GM11168 (cell line): ENCODE results near the gene SOHLH1.

Source experiments
- in situ Hi-C: fragments of 300-500 bp; cut with MboI; formaldehyde crosslinking; loops from one replicate; pipeline ENCODE4 v1.12.0; 2022; ENCODE audit warnings: low sequenced_read_pairs; ENCODE audit not compliant: unreplicated experiment

Gene SOHLH1

DNA sequence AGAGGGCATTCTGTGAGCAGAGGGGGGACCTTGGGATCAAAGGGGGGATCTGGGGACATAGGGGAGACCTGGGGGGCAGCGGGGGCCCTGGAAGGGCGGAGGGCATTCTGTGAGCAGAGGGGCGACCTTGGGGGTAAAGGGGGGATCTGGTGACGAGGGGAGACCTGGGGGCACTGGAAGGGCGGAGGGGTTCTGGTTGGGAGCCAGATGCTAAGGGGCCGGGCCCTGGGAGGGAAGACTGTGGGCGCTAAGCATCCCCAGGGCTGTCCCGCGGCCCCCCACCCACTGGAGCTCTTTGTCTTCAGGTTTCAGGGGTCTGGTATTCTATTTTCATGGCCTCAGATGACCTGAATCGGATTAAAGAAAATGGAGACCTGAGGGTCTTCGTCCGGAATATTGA, 35.4 kb downstream of the SOHLH1 start:
- in situ Hi-C loops = no loop called here

DNA sequence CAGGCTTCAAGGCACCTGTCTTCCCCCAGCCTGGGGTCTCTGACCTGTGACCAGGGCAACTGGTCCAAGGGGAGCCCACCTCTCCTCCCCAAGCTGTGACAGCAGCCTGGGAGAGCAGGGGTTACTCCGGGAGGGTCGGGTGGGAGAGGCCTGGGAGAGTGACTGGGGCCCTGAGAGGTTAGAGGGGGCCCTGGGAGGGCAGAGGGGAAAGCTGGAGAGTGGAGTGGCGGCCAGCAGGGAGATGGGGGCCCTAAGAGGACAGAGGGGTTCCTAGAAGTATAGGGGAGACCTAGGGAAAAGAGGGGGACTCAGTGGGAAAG, 35.9 kb downstream of the SOHLH1 start:
- in situ Hi-C loops = no loop called here

DNA sequence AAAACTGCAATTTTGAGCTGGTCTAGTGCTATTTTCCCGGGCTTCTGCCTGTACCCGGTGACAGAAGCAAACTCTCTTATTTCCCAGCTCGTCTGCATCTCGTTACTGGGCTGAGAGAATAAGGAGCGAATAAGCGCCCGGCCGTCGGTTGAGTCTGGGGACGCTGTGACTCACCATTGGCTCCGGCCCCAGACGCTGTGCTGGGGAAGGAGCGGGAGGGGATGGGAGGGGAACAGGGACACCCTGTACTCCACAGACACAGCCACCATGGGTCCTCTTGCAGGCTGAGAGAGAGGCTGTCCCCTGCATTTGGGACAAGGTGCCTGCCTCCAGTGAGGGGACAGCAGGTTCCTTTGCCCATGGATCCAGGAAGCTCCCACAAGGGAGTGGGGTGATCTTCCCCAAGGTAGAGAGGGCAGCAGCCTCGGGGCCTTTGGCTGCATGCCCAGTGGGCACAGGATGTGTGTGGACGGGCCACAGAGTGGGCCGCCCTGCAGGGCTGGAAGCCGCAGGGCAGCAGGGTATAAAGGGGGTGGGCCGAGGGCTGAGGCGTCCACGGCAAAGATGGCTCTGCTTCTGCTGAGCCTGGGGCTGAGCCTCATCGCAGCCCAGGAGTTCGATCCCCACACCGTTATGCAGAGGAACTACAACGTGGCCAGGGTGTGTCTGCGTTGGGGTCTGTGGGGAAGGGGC, 36.4 kb downstream of the SOHLH1 start, which contains the start of gene LCN9:
Gene LCN9, plus strand, starts transcription at position 552 of the 693 bp plus-strand sequence. Its CDS starts 13 bp downstream, at position 565.
- in situ Hi-C loops = no loop called here

DNA sequence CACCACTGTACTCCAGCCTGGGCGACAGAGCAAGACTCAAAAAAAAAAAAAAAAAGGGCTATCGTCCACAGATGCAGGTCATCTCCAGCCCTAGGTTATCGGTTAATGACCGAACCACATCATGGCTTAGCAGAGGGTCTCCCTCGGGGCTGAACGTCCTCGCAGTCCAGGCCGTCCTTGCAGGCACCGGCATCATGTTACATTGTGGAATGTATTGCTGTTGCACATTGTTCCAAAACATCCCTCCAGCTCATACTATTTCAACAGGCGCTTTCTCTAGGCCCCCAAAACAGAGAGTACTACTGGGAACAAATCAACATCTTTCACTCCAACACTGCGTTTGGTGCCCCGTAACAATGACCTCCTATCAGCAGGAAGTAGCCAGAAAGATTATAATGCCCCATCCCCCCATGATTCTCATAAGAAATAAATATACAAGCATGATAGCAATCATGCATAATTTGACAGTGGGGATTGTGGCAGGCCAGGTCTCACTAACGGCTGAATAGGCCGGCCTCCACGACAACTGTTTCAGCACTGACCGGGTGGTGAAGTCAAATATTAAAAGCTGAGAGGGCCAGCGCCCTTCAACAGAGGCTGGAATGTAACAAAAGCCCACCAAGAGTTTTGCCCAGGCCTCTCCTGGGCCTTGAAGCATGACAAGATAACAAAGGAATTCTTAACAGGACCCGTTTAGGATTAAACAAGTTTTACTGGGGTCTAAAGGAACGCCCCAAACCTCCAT, 37.3 kb downstream of the SOHLH1 start:
- in situ Hi-C loops = no loop called here

DNA sequence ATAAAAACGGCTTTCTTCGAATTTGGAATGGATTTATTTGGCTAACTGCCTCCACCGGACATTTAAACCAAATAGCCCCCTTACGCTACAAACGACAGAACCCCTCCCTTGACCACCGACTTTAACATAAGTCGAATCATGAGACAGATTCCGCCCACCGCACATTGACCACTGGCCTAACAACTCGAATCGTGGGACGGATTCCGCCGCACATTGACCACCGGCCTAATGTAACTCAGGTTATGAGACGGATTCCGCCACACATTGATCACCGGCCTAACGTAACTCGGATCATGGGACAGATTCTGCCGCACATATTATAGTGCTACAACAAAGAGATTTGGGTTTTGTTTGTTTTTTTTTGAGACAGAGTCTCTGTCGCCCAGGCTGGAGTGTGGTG, 38.9 kb downstream of the SOHLH1 start:
- in situ Hi-C loops = no loop called here

DNA sequence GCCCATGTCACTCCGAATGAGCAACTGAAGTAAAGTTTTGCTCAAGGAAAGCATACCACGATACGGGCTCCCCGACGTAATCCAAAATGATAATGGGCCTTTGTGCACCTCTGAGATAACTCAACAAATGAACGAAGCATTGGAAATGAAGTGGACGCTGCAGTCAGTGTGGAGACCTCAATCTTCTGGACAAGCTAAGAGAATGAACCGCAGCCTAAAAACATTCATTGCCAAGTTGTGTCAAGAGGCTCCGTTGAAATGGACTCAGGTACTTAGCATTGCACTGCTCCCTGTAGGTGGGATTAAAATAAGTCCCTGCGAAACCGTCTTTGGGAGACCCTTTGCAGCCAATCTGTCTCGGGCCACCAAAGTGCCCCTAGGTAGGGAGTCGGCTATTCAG, 40.0 kb downstream of the SOHLH1 start:
- in situ Hi-C loops = no loop called here

DNA sequence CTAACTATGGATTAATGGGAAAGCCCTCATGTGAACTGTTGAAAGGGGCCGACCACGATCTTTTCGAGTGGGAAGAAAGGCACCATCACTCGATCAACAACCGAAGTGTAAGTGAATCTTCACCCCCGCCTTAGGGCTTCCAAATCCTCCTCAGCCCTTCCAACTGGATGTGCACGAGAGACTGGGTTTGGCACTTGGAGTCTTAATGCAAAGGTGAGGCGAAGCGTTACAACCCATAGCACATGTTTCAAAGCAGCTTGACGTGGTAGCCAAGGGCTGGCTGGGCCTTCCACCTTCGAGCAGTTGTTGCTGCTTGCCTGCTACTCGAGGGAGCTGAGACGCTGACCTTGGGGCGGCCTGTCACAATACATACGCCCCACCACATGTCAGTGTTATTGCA, 41.9 kb downstream of the SOHLH1 start:
- in situ Hi-C loops = no loop called here

DNA sequence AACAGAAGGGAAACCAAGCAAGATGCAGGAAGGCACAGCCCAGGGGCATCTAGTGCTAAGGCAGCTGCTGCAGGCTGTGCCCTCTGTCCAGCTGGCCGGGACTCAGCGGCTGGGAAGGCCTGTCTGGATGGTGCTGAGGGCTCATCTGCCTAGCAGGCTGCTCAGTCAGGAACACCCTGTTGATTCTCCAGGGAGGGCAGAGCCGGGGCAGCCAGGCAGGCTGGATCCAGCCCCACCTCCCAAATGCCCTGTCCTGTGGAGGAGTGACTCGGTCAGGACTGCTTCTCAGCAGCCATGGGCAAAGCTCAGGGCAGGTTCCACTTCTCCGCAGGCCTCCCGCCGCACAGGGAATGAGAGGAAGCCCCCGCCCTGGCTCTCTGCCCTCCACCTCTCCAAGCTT, 44.0 kb downstream of the SOHLH1 start:
- in situ Hi-C loops = no loop called here

DNA sequence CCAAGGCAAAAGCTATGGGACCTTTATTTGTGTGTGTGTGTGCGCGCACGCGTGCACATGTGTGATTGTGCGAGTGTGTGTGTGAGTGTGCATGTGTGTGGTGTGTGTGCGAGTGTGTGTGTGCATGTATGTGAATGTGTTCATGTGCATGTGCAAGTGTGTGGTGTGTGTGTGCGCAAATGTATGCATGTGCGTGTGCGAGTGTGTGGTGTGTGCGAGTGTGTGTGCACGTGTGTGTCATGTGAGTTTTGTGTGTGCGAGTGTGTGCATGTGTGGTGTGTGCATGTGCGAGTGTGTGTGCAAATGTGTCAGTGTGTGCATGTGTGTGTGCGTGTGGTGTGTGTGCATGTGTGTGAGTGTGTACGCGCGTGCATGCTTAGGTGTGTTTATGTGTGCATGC, 48.9 kb downstream of the SOHLH1 start:
- in situ Hi-C loops = no loop called here

DNA sequence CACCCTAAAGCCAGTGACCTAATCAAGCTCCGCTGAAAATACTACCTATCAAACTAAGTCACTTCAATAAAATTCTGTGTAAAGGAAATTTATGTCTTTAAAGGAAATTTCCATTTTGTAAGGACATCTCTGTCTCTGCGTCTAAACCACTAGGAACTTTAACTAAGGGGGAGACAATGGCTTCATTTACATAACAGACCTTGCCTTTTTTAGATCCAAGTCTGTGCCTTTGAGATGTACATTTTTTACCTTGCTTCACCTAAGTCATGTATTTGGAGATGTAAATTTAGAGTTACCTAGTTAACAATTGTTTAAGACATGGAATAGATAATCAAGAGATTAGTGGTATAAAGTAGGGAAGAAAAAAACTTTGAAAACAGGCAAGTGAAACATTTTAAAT, 49.8 kb downstream of the SOHLH1 start:
- in situ Hi-C loops = no loop called here

DNA sequence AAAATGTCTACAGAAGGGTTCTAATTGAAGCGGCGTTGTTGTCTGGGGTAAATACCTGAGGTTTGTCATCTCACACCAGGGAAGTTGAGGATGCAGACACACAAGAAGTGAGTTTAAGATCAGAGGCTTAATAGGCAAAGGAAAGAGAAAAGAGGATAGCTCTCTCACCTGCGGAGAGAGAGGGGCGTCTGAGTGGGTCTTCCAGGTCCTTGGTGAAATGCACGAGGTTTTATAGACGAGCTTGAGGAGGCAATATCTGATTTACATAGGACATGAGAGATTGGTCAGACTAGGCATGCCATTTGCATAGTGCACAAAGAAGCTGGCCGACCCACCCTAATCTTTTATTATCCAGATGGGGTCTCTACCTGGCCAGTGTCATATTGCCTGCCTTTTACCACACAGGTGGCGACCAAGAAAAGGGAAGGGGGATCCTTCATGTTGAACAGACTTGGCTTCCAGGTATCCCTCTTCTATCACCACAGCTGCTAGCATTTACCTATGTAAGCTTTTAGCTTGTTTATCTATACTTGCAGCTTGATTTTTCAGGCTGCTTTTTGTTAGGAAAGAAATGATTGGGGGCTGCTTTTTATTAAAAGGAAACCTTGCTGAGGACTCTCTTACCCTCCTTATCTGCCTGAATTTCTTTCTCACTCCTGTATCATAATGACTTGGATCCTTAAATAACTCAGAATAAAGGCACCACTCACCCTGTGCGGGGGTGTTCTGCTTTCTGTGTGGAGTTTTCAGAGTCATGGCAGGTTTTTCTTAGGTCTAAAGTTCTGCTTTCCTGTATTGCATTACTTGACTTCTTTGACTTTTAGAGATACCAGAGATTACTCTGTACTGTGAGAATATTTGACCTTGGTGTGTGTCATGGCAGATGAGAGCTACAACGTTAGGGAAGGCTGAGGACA, 50.5 kb downstream of the SOHLH1 start:
- in situ Hi-C loops = no loop called here

DNA sequence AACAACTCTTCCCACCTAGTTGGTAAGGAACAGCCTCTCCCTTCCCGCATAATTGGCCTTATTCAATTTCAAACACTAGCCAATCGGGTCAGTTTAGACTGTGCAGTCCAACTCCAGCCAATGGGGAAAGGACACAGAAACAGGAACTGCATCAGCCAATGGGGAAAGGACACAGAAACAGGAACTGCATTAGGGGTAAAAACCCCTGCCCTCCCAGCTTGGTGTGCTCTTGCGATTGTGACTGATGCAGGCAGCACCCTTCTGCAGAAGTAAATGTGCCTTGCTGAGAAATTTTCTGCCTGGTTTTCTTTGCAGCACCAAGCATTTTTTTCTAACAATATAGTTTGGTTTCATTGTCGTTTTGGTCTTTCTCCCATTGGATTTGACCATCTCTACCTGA, 51.4 kb downstream of the SOHLH1 start:
- in situ Hi-C loops = no loop called here

DNA sequence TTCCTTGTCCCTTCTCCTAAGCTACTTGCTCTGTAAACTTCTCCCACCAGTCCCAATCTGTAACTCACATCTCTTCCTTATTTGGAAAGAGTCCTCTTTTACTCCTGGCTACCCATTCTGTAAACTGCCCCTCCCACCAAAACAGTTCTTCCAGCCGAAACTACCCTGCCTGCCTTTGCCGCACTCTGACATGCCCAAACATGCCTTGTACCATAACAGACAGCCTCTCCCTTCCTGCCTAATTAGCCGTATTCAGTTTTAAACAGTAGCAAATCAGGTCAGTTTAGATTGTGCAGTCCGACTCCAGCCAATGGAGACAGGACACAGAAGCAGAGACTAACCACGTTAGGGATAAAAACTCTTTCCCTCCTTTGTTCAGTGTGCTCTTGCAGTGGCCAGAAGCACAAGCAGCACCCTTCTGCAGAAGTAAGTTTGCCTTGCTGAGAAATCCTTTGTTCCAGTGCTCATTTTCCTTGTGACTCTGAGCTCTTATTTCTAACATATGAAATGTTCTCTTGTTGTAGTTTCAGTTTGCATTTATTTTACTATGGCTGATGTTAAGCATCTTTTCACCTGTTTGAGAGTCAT, 54.6 kb downstream of the SOHLH1 start:
- in situ Hi-C loops = no loop called here
